HG03469 (cell line): ENCODE measurements around the gene ITPKB.
"Not testable (repeated sequence)": the region's sequence is repeated elsewhere in the genome, so short reads cannot be mapped to it uniquely, and the experiment has no call there.

Experiments
- ATAC-seq: cut with Tn5 transposase; IDR thresholded peaks from one replicate; pipeline ENCODE4 v1.9.1; 2021; ENCODE audit warnings: mild to moderate bottlenecking, moderate library complexity, moderate number of reproducible peaks; ENCODE audit not compliant: unreplicated experiment

ITPKB gene

GRCh38 chr1:226738995-226739695 is at the start of gene ITPKB:
TSS of gene ITPKB (minus strand) at chr1:226739282. CDS start at chr1:226737458, 1,824 bp downstream.
- ATAC-seq, result no peak

DNA sequence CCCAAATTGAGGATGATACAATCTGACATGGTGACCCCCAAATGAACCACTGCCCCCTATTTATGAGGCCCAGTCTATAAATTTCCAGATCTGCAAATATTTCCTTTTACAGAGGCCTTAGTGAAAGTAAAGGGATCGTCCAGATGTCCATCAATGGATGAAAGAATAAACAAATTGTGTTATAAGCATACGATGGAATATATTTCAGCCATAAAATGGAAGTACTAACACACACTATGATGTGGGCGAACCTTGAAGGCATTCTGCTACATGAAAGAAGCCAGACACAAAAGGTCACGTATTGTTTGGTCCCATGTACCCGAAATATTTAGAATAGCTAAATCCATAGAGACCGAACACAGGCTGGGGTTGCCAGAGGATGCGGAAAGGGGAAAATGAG is 48.6 kb upstream of the ITPKB start:
- no peak for ATAC-seq

- no peak for ATAC-seq
These were observed 48.0 kb upstream of the ITPKB start for GRCh38 chr1:226787071-226787470.

DNA sequence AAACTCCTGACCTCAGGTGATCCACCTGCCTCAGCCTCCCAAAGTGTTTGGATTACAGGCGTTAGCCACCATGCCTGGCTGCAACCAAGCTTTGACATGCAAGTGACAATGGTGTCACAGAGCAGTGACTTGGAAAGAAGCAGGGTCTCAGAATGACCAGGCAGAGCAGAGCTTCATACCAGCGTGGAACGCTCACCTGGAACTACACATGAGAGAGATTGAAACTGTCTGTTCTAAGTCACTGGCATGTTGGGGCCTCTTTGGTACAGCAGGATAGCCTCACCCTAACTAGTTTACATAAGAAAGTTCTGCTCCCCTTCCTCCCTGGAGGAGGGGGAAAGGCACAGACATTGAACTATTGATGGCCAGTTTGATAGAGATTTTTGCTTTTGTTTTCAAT is 47.5 kb upstream of the ITPKB start:
- peak; percentile 75 for ATAC-seq

DNA sequence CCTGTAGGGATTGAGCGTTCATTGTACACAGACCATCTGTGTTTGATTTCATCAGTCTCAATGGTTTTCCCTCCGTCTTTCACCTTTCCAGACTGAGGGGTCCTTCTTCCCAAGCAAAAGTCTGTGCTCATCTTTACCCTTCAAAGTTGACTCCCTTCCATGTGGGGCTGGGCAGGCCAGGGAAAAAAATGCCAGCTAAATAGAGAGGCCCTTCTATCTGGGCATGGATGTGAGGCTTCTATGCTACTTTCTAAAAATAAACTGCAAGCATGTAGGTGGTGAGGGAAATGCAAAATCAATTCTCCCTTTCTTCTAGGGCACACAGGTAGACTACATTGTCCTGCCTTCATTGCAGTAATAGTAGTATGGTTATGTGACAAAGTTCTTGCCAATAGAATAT is 46.7 kb upstream of the ITPKB start:
- ATAC-seq, result no peak

DNA sequence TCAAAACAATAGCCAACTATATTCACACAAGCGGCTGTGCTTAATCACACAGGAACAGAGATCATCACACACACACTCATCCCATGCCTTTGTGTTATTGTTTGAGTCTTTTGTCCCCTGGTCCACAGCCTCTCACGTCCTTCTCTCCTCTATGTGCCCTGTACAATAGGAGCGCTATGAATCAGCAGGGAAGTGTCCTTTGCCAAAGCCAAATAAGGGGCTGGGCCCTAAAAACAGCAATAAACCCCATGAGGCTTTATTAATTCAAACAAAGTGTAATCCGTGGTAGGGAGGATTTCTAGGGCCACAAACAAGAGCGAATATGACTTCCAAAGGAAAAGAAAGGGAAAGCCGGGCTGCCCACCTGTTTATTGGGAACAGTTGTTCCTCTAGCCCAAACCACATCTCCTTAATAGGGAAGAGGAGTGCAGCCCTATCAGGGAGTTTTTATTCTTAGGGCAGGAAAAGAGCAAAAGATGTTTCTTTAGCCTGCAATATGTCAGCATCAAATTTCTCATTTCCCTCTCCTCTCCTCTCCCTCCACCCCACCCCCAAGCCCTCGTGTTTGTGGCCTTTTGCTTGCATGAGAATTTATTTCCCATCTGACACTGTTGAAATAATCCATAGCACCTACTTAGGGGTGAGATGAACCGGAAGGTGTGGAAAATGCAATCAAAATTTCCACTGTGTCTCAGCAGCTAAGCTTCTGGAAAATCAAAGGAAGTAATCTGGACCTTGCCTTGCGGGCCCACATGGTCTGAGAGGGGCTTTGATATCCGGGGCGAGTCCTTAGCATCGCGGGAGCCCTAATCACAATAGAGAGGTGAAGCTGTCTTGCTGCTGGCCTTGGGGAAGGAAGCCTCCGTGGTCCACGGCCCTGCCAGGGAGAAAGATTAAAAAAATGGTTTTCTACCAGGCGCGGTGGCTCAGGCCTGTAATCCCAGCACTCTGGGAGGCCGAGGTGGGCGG is 45.3 kb upstream of the ITPKB start:
- no peak for ATAC-seq

DNA sequence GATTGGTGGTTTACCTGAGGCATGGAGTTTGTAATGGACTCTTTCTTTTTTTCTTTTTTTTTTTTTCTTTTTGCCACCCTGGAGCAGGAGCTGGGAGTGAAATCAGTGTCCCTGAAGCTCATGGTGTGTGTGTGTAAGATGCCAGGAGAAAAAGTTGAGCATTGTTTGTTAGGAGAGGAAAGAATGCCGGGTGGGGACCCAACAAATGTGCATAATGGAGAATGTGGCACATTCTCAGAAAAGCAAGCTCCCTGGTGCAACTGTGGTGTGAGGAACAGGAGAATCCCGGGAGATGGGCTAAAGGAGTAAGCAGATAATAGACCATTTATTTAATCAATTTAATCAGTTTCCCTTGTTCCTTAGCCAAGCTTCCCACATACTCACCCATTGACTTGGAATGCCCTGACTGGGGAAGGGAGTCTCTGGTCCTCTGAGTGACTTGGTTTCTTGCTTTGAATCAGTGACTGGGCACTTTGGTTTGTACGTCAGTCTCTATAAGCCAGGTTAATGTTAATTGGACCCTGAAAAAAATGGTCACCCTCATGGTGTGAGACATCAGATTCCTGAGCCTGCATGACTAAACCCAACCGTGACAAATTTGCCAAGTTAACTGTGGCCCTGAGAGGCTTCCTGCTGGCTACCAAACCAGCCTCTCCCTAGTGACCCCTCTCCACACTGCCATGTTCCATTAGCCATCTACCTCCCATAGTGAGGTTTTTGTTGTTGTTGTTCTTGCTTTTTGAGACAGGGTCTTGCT is 43.9 kb upstream of the ITPKB start:
- no peak for ATAC-seq

DNA sequence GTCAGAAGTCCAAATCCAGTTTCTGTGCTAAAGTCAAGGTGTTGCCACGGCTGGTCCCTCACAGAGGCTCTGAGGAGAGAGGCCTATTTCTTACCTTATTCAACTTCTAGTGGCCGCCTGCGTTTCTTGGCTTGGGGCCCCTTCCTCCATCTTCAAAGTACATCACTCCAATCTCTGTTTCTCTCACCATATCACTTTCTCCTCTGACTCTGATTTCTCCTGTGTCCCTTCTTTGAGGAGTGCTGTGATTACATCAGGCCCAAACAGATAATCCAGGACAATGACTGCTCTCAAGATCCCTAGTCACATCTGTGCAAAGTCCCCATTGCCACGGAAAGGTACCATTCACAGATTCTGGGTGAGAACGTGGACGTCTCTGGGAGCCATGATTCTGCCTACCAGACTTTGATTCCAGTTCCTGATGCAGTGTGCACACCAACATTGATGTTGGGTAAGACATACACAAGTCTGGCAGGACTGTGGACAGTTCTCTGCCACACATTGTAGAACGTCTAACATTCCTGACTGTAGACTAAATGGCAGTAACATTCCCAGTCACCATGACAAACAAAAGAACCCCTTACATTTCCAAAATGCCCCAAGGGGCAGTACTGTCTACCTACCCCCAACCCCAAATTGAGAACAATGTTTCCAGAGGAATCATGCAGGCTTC is 43.0 kb upstream of the ITPKB start:
- no peak for ATAC-seq

DNA sequence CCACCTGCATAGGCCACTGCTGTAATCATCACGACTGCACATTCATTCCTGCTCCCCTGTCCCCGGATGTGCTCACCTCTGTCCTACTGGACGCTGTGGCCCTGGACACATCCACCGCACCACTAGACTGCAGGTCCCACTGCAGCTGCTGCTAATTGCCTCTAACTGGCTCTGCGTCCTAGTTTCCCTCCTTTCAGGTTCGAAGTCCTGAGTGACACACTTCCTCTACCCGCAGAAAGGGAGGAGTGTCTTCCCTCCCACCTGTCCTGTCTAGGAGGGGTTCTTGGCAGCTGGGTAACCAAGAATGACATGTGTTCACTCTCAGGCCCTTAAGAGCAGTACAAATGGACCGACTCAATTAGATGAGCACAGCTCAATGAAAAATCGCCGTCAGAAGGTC is 40.5 kb upstream of the ITPKB start:
- no peak for ATAC-seq

GRCh38 chr1:226778657-226779058 is 39.6 kb upstream of the ITPKB start:
- ATAC-seq, result no peak

GRCh38 chr1:226776975-226777374 is 37.9 kb upstream of the ITPKB start:
- ATAC-seq, result no peak

DNA sequence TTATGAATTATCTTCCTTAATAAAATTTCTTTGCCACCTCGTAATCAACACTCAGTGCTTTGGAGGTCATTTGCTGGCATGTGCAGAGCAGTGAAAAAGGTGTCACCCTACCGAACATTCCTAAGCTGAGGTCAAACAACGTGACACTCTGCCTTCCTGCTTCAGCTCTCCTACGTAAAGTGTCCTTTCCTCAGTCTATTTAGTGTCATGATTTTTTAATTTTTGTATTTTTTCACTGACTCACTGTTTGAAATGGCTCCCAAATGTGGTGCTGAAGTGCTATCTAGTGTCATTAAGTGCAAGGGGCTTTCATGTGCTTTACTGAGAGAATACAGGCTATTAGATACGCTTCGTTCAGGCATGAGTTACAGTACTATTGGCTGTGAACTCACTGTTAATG is 37.0 kb upstream of the ITPKB start:
- ATAC-seq, result no peak

DNA sequence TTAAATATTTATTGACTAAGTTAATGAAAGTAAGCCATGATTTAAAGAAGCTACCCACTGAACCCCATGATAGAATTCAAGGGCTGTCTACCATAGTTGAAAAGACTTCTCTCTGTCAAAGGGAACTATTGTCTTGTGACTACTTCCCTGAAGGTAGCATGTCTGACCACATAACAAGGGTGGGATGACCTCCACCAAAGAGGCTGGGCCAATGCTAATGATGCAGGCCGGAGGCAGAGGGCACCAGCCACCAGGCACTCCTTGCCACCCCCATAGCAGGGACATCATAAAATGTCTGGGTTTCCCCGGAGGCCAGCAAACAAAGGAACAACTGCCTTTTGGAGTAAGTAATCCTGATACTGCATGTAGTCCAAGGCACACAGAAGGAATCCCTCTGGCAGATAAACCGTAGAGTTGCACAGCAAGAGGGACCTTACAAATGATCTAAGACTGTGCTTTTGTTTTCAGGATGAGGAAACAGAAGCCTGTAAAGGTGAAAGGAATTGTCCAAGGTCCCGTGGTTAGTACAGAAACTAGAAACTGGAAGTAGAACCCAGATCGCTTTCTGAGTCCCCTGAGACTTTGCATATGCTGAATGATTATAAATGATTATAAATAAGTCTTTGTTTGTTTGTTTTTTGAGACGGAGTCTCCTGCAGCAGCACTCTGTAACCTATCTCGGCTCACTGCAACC is 33.5 kb upstream of the ITPKB start:
- peak; percentile 81 for ATAC-seq

- ATAC-seq, result not testable (repeated sequence)
These were observed 28.1 kb upstream of the ITPKB start for GRCh38 chr1:226767170-226767569.

- no peak for ATAC-seq
These were observed 27.5 kb upstream of the ITPKB start for GRCh38 chr1:226766565-226766964.

- ATAC-seq, result peak; percentile 70
These were observed 25.5 kb upstream of the ITPKB start for GRCh38 chr1:226764533-226764932.

DNA sequence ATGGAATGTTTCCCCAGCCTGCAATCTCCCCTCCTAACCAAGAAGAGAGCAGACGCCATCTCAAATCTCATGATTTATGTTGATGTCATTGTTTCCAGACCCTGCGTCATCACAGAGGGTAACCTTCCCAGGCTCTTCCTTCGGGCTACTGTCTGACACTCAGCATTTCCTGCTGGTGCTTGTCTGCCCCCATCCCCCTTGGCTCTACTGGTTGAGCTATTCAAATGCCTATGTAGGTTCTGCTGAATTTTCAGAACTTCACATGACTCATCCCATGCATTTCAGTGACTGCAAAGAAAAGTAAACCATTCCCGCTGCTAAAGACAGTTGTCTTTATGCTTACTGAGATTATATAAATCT is 24.8 kb upstream of the ITPKB start:
- ATAC-seq, result no peak

DNA sequence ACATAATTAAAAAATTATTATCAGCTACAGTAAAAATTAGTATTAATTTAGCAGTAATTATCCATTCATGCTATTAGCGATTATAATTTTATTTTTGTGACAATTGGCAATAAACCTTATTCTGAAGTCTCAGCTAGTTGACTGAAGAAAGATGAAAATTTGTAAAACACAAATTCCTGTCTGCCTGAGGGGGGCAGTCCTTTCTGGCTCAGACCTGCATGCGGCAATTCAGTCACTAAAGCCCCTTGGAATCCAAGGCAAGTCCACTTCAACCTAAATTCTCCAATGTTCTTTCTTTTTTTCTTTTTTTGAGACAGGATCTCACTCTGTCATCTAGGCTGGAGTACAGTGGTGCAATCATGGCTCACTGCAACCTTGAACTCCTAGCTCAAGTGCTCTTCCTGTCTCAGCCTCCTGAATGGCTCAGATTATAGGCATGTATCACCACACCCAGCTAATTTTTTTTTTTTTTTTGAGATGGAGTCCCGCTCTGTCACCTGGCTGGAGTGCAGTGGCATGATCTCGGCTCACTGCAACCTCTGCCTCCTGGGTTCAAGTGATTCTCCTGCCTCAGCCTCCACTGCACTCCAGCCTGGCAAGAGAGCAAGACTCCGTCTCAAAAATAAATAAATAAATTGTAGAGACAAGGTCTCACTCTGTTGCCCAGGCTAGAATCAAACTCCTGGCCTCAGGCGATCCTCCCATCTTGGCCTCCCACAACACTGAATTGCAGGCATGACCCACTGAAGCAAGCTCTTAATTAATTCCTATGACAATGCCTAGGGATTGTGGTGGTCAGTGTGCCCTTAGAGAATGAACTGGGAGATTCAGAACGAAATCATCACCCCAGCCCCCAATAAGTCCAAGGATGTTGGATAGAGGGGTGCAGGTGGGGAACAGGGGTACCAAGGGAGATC is 24.2 kb upstream of the ITPKB start:
- ATAC-seq, result no peak

GRCh38 chr1:226762055-226762454 is 23.0 kb upstream of the ITPKB start:
- ATAC-seq, result no peak
